Hepatocyte (in vitro differentiated cells): ENCODE data around the gene AHSG.

Experiments used
- EZH2 ChIP-seq: fragments of 200-600 bp; sonication (generic); IDR thresholded peaks from 2 replicates; pipeline ENCODE4 v1.6.1; 2016; ENCODE audit warnings: antibody characterized with exemption, mild to moderate bottlenecking, borderline replicate concordance
- EZH2phosphoT487 ChIP-seq: fragments of 200-600 bp; sonication (generic); IDR thresholded peaks from one replicate; pipeline ENCODE4 v1.6.1; 2018; ENCODE audit warnings: antibody characterized with exemption, mild to moderate bottlenecking, low read depth, moderate library complexity; ENCODE audit not compliant: unreplicated experiment, severe bottlenecking
- TF ChIP-seq, protein P1 (sequence below): fragments of 200-600 bp; sonication (generic); IDR thresholded peaks from 2 replicates; pipeline ENCODE4 v1.5.1; 2016; ENCODE audit warnings: antibody characterized with exemption, mild to moderate bottlenecking; ENCODE audit not compliant: poor library complexity

DNA sequence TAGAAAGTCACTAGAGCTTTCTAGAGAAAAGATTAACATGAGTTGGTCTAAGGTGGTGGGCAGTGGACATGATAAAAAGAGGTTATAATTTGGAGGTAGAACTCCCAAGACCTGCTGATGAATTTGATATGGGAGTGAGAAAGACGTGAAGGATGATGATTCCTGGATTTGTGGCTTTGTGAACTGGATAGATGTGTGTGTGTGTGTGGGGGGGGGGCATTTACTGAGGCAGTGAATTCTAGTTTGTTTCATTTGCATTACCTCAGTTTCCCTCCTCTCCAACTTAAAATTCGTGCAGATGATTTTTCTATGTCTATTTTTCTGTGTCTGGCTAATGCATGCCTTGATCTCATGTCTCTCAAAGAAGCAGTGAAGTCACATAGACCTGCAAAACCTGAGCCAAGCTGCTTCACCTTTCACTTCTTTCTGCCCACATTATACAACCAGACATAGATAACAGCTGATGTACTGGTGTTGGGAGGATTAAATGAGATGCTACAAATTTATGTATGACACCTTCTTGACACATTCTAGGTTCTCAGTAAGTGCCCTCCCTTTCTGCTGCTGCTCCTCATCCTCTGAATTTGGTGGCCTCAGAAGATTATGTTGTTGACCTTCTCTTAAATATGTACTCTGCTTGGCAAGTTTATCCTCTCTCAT lies 9.9 kb downstream of the AHSG start:
- TF ChIP-seq, protein P1, sequence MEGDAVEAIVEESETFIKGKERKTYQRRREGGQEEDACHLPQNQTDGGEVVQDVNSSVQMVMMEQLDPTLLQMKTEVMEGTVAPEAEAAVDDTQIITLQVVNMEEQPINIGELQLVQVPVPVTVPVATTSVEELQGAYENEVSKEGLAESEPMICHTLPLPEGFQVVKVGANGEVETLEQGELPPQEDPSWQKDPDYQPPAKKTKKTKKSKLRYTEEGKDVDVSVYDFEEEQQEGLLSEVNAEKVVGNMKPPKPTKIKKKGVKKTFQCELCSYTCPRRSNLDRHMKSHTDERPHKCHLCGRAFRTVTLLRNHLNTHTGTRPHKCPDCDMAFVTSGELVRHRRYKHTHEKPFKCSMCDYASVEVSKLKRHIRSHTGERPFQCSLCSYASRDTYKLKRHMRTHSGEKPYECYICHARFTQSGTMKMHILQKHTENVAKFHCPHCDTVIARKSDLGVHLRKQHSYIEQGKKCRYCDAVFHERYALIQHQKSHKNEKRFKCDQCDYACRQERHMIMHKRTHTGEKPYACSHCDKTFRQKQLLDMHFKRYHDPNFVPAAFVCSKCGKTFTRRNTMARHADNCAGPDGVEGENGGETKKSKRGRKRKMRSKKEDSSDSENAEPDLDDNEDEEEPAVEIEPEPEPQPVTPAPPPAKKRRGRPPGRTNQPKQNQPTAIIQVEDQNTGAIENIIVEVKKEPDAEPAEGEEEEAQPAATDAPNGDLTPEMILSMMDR: no peak
- no peak for TF ChIP-seq EZH2
- no peak for TF ChIP-seq EZH2phosphoT487
